ENCODE measurements around the gene THSD4. TPM values are rescaled to one million over a fixed set of nuclear protein-coding genes. Genes with fewer than 3 reads are reported as not detected.

The THSD4 gene
- total RNA-seq, 1 experiment from 2014 or later = 65.4 TPM

DNA sequence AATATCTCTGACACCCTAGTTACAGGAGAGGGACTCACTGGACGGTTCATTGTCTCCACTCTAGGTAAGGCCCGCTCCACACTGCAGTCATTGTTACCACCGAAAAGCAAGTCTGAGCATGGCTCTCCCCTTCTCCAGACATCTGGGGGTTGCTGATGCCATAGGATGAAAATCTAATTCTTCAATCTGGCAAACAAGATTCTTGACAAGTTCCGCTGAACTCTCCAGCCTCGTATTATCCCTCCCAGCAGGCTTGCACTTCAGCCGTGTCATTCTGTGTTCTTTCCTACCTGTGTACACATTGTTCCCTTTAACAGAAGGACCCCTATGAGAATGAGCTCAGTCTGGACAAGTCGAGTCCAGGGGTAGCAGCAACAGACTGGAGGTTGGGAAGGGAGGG lies 542.8 kb downstream of the THSD4 start:
- Histone ChIP-seq H3K4me3 (ENCODE audit: low read depth in 2 of 2, low read length in 2 of 2) (no peak overlapping the region), H3K9me3 (ENCODE audit: control insufficient read depth, insufficient read depth, low read depth, low read length) (no peaks in the 10 kb centered on the region), H3K27ac (ENCODE audit: low read length) (no peak overlapping the region), H3K36me3 (ENCODE audit: control insufficient read depth, insufficient read depth, low read length) (no peaks in the 10 kb centered on the region), H3K4me1 (ENCODE audit: control insufficient read depth, insufficient read depth, low read length) (no peaks in the 10 kb centered on the region), H3K27me3 (ENCODE audit: control insufficient read depth, insufficient read depth, low read length) (no peaks in the 10 kb centered on the region)
- no peak for ATAC-seq
- no peak for TF ChIP-seq TCF7L2 (IDR thresholded peaks at IDR 0.05; ENCODE audit: low read depth, low read length)
- TF ChIP-seq, protein P1, sequence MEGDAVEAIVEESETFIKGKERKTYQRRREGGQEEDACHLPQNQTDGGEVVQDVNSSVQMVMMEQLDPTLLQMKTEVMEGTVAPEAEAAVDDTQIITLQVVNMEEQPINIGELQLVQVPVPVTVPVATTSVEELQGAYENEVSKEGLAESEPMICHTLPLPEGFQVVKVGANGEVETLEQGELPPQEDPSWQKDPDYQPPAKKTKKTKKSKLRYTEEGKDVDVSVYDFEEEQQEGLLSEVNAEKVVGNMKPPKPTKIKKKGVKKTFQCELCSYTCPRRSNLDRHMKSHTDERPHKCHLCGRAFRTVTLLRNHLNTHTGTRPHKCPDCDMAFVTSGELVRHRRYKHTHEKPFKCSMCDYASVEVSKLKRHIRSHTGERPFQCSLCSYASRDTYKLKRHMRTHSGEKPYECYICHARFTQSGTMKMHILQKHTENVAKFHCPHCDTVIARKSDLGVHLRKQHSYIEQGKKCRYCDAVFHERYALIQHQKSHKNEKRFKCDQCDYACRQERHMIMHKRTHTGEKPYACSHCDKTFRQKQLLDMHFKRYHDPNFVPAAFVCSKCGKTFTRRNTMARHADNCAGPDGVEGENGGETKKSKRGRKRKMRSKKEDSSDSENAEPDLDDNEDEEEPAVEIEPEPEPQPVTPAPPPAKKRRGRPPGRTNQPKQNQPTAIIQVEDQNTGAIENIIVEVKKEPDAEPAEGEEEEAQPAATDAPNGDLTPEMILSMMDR (IDR thresholded peaks at IDR 0.05) = no peak
- TF ChIP-seq POLR2AphosphoS5 (IDR thresholded peaks at IDR 0.05; ENCODE audit: low read depth, low read length) = no peak
- TF ChIP-seq SIN3A (IDR thresholded peaks at IDR 0.05; ENCODE audit: borderline replicate concordance, insufficient read depth, low read depth, low read length) = no peak
- TF ChIP-seq, protein P2, sequence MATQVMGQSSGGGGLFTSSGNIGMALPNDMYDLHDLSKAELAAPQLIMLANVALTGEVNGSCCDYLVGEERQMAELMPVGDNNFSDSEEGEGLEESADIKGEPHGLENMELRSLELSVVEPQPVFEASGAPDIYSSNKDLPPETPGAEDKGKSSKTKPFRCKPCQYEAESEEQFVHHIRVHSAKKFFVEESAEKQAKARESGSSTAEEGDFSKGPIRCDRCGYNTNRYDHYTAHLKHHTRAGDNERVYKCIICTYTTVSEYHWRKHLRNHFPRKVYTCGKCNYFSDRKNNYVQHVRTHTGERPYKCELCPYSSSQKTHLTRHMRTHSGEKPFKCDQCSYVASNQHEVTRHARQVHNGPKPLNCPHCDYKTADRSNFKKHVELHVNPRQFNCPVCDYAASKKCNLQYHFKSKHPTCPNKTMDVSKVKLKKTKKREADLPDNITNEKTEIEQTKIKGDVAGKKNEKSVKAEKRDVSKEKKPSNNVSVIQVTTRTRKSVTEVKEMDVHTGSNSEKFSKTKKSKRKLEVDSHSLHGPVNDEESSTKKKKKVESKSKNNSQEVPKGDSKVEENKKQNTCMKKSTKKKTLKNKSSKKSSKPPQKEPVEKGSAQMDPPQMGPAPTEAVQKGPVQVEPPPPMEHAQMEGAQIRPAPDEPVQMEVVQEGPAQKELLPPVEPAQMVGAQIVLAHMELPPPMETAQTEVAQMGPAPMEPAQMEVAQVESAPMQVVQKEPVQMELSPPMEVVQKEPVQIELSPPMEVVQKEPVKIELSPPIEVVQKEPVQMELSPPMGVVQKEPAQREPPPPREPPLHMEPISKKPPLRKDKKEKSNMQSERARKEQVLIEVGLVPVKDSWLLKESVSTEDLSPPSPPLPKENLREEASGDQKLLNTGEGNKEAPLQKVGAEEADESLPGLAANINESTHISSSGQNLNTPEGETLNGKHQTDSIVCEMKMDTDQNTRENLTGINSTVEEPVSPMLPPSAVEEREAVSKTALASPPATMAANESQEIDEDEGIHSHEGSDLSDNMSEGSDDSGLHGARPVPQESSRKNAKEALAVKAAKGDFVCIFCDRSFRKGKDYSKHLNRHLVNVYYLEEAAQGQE (IDR thresholded peaks at IDR 0.05; ENCODE audit: insufficient read depth in 1 of 2, low read depth in 2 of 2, low read length in 1 of 2) = no peak
- POLR2A ChIA-PET = no interaction called here
- BruUV-seq (replicated peaks) = no TSS peak
- DNase-seq (ENCODE audit: low read depth, low spot score) = no peak
- intact Hi-C loops (cut with micrococcal nuclease; ENCODE audit: unreplicated experiment) (no loop called here), in situ Hi-C loops (cut with HindIII; ENCODE audit: low pct_unique_long_range_greater_than_20kb, low sequenced_read_pairs) (no loop called here)
- CTCF ChIA-PET = no interaction called here

DNA sequence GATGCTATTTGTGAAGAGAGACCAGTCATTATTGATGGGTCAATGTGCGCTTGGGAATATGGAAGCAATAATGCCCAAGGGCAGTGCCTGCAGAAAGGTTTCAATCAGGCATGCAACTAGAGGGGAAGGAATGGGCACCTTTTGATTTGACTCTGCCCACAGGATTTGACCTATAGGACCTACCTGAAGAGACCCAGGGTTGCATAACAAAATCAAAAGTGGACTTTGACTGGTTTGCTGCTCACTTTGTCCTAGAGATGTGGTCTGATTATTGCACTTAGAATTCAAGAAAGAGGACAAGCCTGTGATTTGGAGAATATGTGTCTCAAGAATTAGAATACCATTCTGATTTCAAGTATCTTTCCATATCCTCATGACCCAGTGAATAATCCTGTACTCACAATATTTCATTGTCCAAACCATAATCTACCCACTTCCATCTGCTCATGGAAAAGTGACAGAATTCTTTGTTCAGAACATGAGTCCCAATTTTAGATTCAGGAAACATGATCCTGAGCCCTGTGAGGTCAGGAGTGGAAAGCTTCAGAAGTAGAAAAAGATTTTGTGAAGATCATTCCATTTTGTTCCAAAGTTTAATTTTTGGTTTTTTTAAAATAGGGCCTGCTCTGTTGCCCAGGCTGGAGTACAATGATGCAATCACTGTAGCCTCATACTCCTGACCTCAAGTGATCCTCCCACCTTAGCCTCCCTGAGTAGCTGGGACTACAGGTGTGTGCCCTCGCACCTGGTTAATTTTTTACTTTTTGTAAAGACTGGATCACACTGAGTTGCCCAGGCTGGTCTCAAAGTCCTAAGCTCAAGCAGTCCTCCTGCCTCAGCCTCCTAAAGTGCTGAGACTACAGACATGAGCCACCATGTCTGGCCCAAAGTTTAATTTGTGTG lies 543.8 kb downstream of the THSD4 start:
- in situ Hi-C loops (cut with HindIII; ENCODE audit: low pct_unique_long_range_greater_than_20kb, low sequenced_read_pairs) (no loop called here), intact Hi-C loops (cut with micrococcal nuclease; ENCODE audit: unreplicated experiment) (no loop called here)
- BruUV-seq (replicated peaks) = no TSS peak
- ChIA-PET POLR2A (no interaction called here), CTCF (no interaction called here)
- ATAC-seq = no peak
- no peaks in the 10 kb centered on the region for H3K9me3 ChIP-seq (ENCODE audit: control insufficient read depth, insufficient read depth, low read depth, low read length)
- no peak for TF ChIP-seq SIN3A (IDR thresholded peaks at IDR 0.05; ENCODE audit: borderline replicate concordance, insufficient read depth, low read depth, low read length)
- TF ChIP-seq POLR2AphosphoS5 (IDR thresholded peaks at IDR 0.05; ENCODE audit: low read depth, low read length) = no peak
- no peak for TF ChIP-seq TCF7L2 (IDR thresholded peaks at IDR 0.05; ENCODE audit: low read depth, low read length)
- TF ChIP-seq, protein P2 (IDR thresholded peaks at IDR 0.05; ENCODE audit: insufficient read depth in 1 of 2, low read depth in 2 of 2, low read length in 1 of 2) = no peak
- TF ChIP-seq, protein P1 (IDR thresholded peaks at IDR 0.05) = no peak
- H3K27me3 ChIP-seq (ENCODE audit: control insufficient read depth, insufficient read depth, low read length) = no peaks in the 10 kb centered on the region
- no peaks in the 10 kb centered on the region for H3K36me3 ChIP-seq (ENCODE audit: control insufficient read depth, insufficient read depth, low read length)
- no peak overlapping the region for H3K4me3 ChIP-seq (ENCODE audit: low read depth in 2 of 2, low read length in 2 of 2)
- H3K27ac ChIP-seq (ENCODE audit: low read length) = no peak overlapping the region
- H3K4me1 ChIP-seq (ENCODE audit: control insufficient read depth, insufficient read depth, low read length) = no peaks in the 10 kb centered on the region
- no peak for DNase-seq (ENCODE audit: low read depth, low spot score)
